NCI-H2171 treated with DMSO at 0.1 percent for 48 hours (cell line): ENCODE results near the gene FAM72C.
"Not testable (repeated sequence)": the region's sequence is repeated elsewhere in the genome, so short reads cannot be mapped to it uniquely, and the experiment has no call there.

Source experiments
- DNase-seq: peaks from one replicate; lab custom pipeline; 2025; lab: John Stamatoyannopoulos, UW

The FAM72C gene

GRCh38 chr1:143984721-143985473 lies 13.1 kb upstream of the FAM72C start:
- not testable (repeated sequence) for DNase-seq

- DNase-seq = not testable (repeated sequence)
These were observed 2.6 kb upstream of the FAM72C start for GRCh38 chr1:143974416-143974815.

- not testable (repeated sequence) for DNase-seq
These were observed 2.2 kb upstream of the FAM72C start for GRCh38 chr1:143973876-143974414.

GRCh38 chr1:143972753-143973326 lies 1.1 kb upstream of the FAM72C start:
- not testable (repeated sequence) for DNase-seq

- not testable (repeated sequence) for DNase-seq
These were observed 5.9 kb downstream of the FAM72C start for GRCh38 chr1:143965860-143966259.

- DNase-seq = not testable (repeated sequence)
These were observed 7.5 kb downstream of the FAM72C start for GRCh38 chr1:143964294-143964693.

GRCh38 chr1:143955930-143956329 lies 15.9 kb downstream of the FAM72C start:
- DNase-seq = not testable (repeated sequence)

- not testable (repeated sequence) for DNase-seq
These were observed 18.9 kb downstream of the FAM72C start for GRCh38 chr1:143952913-143953312.

- not testable (repeated sequence) for DNase-seq
These were observed 20.0 kb downstream of the FAM72C start for GRCh38 chr1:143951485-143952391.

GRCh38 chr1:143947749-143948148 lies 24.0 kb downstream of the FAM72C start:
- not testable (repeated sequence) for DNase-seq

- DNase-seq = not testable (repeated sequence)
These were observed 26.5 kb downstream of the FAM72C start for GRCh38 chr1:143945253-143945652.

GRCh38 chr1:143944576-143945240 lies 27.1 kb downstream of the FAM72C start:
- DNase-seq = not testable (repeated sequence)

- not testable (repeated sequence) for DNase-seq
These were observed 28.3 kb downstream of the FAM72C start for GRCh38 chr1:143943319-143943978.

GRCh38 chr1:143942238-143942860 lies 29.4 kb downstream of the FAM72C start:
- DNase-seq = not testable (repeated sequence)

GRCh38 chr1:143939666-143940065 lies 32.1 kb downstream of the FAM72C start:
- not testable (repeated sequence) for DNase-seq

GRCh38 chr1:143938922-143939321 lies 32.9 kb downstream of the FAM72C start:
- not testable (repeated sequence) for DNase-seq

GRCh38 chr1:143936457-143937115 lies 35.2 kb downstream of the FAM72C start:
- peak; percentile 36 for DNase-seq

GRCh38 chr1:143919127-143919526 lies 52.7 kb downstream of the FAM72C start:
- not testable (repeated sequence) for DNase-seq

GRCh38 chr1:143918552-143918951 lies 53.2 kb downstream of the FAM72C start:
- not testable (repeated sequence) for DNase-seq

GRCh38 chr1:143913705-143914104 lies 58.1 kb downstream of the FAM72C start:
- not testable (repeated sequence) for DNase-seq
